ENCODE results near the gene ZNF17.
A peak's percentile ranks its signal among the peaks of the same experiment; 100 is the strongest.

ZNF17 gene

GRCh38 chr19:57436417-57436816 lies 25.5 kb downstream of the ZNF17 start:
- H3K9me3 ChIP-seq (ENCODE audit: control insufficient read depth, low read length): peaks cover 3% of the 10 kb centered on the region
- no peak overlapping the region for H3K4me3 ChIP-seq (ENCODE audit: low read length)
- H3K36me3 ChIP-seq (ENCODE audit: control insufficient read depth, insufficient read depth, low read length): no peaks in the 10 kb centered on the region
- H3K27me3 ChIP-seq (ENCODE audit: control insufficient read depth, insufficient read depth, low read length): no peaks in the 10 kb centered on the region
- peaks cover 16% of the 10 kb centered on the region for H3K4me1 ChIP-seq (ENCODE audit: control insufficient read depth, insufficient read depth, low read length)
- H3K9ac ChIP-seq (ENCODE audit: low read length): no peak overlapping the region

DNA sequence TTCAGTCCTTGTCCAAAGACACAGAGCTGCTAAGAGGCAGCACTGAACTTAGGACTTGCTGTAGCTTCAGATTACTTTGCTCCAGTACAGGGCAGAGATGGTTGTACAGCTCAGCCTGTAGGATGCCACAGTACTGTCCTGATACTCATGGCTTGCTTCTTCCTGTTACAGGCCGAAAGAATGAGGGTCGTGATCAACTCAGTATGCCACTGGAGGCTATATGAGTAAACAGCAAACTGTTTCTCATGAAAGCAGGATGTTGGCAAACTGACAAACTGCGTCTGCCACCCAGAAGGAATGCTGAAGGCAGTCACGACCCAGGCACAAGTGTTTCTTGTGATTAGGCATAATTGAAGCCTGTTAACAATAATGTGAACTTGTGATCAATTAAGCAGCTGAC lies 27.0 kb downstream of the ZNF17 start:
- Histone ChIP-seq H3K4me3 (ENCODE audit: low read length) (no peak overlapping the region), H3K36me3 (ENCODE audit: control insufficient read depth, insufficient read depth, low read length) (no peaks in the 10 kb centered on the region), H3K27me3 (ENCODE audit: control insufficient read depth, insufficient read depth, low read length) (no peaks in the 10 kb centered on the region), H3K4me1 (ENCODE audit: control insufficient read depth, insufficient read depth, low read length) (peaks cover 16% of the 10 kb centered on the region), H3K9ac (ENCODE audit: low read length) (no peak overlapping the region), H3K9me3 (ENCODE audit: control insufficient read depth, low read length) (peaks cover 6% of the 10 kb centered on the region)

DNA sequence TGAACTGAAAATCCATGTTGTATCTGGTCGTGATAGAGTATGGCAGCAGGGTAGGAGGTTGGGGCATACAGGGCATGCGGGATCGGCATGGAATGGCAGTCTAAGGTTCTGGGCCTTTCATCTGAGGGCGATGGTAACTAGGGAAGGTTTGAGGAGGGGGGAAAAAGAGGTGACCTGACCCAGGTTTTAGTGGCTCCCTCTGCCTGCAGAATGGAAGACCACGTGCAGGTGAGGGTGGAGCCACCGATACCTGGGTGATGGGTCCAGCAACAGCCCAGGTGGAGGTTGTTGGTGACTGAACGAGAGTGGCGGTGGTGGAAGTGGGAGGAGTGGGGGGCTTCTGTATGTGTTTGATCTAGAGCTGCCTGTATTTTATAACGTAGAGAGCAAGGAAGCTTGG lies 28.0 kb downstream of the ZNF17 start:
- no peak overlapping the region for H3K9ac ChIP-seq (ENCODE audit: low read length)
- peaks cover 16% of the 10 kb centered on the region for H3K4me1 ChIP-seq (ENCODE audit: control insufficient read depth, insufficient read depth, low read length)
- no peaks in the 10 kb centered on the region for H3K27me3 ChIP-seq (ENCODE audit: control insufficient read depth, insufficient read depth, low read length)
- peaks cover 15% of the 10 kb centered on the region for H3K9me3 ChIP-seq (ENCODE audit: control insufficient read depth, low read length)
- peaks cover 5% of the 10 kb centered on the region for H3K36me3 ChIP-seq (ENCODE audit: control insufficient read depth, insufficient read depth, low read length)
- no peak overlapping the region for H3K4me3 ChIP-seq (ENCODE audit: low read length)

GRCh38 chr19:57441979-57442752 lies 31.2 kb downstream of the ZNF17 start:
- H3K36me3 ChIP-seq (ENCODE audit: control insufficient read depth, insufficient read depth, low read length): peaks cover 5% of the 10 kb centered on the region
- H3K27me3 ChIP-seq (ENCODE audit: control insufficient read depth, insufficient read depth, low read length): no peaks in the 10 kb centered on the region

GRCh38 chr19:57443121-57443696 lies 32.2 kb downstream of the ZNF17 start:
- Histone ChIP-seq H3K9ac (ENCODE audit: low read length) (no peak overlapping the region), H3K27me3 (ENCODE audit: control insufficient read depth, insufficient read depth, low read length) (no peaks in the 10 kb centered on the region), H3K9me3 (ENCODE audit: control insufficient read depth, low read length) (peaks cover 15% of the 10 kb centered on the region), H3K4me1 (ENCODE audit: control insufficient read depth, insufficient read depth, low read length) (no peaks in the 10 kb centered on the region), H3K36me3 (ENCODE audit: control insufficient read depth, insufficient read depth, low read length) (peaks cover 5% of the 10 kb centered on the region), H3K4me3 (ENCODE audit: low read length) (no peak overlapping the region)

More at GRCh38 chr19:57441979-57442752, 31.2 kb downstream of the ZNF17 start:
- Histone ChIP-seq H3K9me3 (ENCODE audit: control insufficient read depth, low read length) (peaks cover 15% of the 10 kb centered on the region), H3K4me1 (ENCODE audit: control insufficient read depth, insufficient read depth, low read length) (no peaks in the 10 kb centered on the region), H3K4me3 (ENCODE audit: low read length) (no peak overlapping the region), H3K9ac (ENCODE audit: low read length) (no peak overlapping the region)

- no peaks in the 10 kb centered on the region for H3K36me3 ChIP-seq (ENCODE audit: control insufficient read depth, insufficient read depth, low read length)
- no peaks in the 10 kb centered on the region for H3K27me3 ChIP-seq (ENCODE audit: control insufficient read depth, insufficient read depth, low read length)
- no peaks in the 10 kb centered on the region for H3K4me1 ChIP-seq (ENCODE audit: control insufficient read depth, insufficient read depth, low read length)
- H3K4me3 ChIP-seq (ENCODE audit: low read length): no peak overlapping the region
- no peaks in the 10 kb centered on the region for H3K9me3 ChIP-seq (ENCODE audit: control insufficient read depth, low read length)
- no peak overlapping the region for H3K9ac ChIP-seq (ENCODE audit: low read length)
Observed at GRCh38 chr19:57452307-57452706, 41.3 kb downstream of the ZNF17 start.

DNA sequence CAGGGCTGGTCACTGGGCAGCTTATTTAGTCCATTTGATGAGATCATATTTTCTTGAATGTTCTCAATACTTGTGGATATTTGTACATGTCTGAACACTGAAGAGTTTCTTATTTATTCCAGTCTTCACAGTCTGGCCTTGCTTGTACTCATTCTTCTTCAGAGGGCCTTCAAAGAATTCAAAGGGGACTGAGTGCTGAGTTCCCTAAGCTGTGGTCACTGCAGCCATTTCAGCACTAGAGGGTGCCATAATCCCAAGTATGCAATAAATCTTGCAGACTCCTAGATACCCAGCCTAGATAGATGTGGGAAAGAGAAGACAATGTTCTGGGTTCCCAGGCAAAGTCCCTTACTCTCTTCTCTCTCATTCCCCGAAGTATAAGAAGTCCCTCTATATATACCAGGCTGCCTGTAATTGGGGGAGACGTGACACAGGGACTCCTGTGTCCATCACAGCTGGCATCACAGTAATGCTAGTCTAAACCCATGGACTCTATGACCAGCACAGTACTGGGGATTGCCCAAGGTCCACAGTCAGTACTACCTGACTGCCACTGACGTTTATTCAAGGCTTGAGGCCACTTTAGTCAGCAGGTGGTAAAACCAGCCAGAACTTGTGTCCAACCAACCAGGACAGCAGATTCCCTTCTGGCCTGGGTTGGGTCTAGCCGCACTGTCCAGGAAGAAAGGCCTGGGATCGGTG lies 54.9 kb downstream of the ZNF17 start:
- Histone ChIP-seq H3K27me3 (ENCODE audit: control insufficient read depth, insufficient read depth, low read length) (no peaks in the 10 kb centered on the region), H3K4me1 (ENCODE audit: control insufficient read depth, insufficient read depth, low read length) (no peaks in the 10 kb centered on the region), H3K36me3 (ENCODE audit: control insufficient read depth, insufficient read depth, low read length) (no peaks in the 10 kb centered on the region), H3K9me3 (ENCODE audit: control insufficient read depth, low read length) (peaks cover 7% of the 10 kb centered on the region), H3K9ac (ENCODE audit: low read length) (no peak overlapping the region), H3K4me3 (ENCODE audit: low read length) (no peak overlapping the region)

DNA sequence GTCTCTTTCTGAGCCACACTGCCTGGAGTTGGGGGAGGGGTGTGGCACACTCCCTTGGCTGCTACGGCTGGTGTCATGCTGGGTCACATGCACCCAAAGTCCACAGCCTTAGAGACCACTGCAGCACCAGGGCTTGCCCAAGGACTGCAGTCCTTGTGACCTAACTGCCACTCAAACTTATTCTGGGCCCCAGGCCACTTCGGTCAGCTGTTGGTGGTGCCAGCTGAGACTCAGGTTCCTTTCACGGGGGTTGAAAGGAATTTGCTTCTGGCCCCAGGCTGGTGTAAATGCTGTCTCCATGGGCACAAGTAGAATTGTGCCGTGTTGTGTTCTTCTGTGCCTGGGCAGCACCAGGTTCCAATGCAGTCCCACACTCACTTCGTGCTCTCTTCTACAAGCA lies 55.5 kb downstream of the ZNF17 start:
- no peak overlapping the region for H3K9ac ChIP-seq (ENCODE audit: low read length)
- H3K4me3 ChIP-seq (ENCODE audit: low read length): peak overlapping the region; percentile 17
- no peaks in the 10 kb centered on the region for H3K4me1 ChIP-seq (ENCODE audit: control insufficient read depth, insufficient read depth, low read length)
- no peaks in the 10 kb centered on the region for H3K36me3 ChIP-seq (ENCODE audit: control insufficient read depth, insufficient read depth, low read length)
- H3K9me3 ChIP-seq (ENCODE audit: control insufficient read depth, low read length): peaks cover 14% of the 10 kb centered on the region
- no peaks in the 10 kb centered on the region for H3K27me3 ChIP-seq (ENCODE audit: control insufficient read depth, insufficient read depth, low read length)
